Thyroid gland (tissue), 4 donors: Measurements from ENCODE around the gene PTPRN2.

Experiments used
- CTCF ChIP-seq, 6 experiments: fragments of 200-600 bp in 3 of 6; fragments of 450-650 bp in 3 of 6; sonication (generic) in 3 of 6; IDR thresholded peaks; one replicate each; pipeline ENCODE4 v1.5.1; 2016 to 2019; ENCODE audit warnings: antibody characterized with exemption in 6 of 6, mild to moderate bottlenecking in 2 of 6, inconsistent platforms in 1 of 6, moderate library complexity in 1 of 6
- POLR2A ChIP-seq, 2 donors: fragments of 450-650 bp; IDR thresholded peaks; one replicate each; pipeline ENCODE4 v1.6.1; 2017; ENCODE audit warnings: antibody characterized with exemption in 2 of 2, mild to moderate bottlenecking in 2 of 2, moderate library complexity in 1 of 2

DNA sequence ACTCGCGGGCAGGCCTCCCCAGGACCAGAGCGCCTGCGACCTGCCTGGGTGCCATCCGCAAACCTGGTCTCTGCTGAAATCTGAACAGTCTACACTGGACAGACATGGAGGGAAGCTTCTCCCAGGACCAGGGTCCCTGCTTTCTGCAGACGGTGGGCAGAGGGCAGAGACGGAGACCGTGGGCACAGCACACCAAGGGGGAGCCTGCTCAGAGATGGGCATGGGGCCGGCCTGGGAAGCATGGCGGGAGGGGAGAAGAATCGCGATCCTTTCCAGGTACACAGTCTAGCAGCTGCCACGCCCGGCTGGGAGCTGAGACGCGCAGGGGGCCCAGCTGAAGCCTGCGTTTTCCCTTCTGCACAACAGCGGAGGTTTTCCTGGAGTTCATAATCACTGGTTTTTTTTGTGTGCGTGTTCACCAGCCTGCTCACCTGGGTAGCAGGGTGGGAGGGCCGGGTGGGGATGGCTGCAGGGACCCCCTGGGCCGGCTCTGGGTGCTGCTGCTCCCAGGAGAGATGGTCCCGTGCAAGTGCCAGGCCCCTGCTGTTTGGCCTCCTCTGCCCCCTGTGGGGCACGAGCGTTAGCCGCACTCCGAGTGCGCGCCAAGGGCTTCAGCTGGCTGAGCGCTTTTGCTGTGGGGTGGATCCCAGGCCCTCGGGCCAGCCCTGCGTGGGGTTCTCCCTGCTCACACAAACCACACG, 802.0 kb downstream of the PTPRN2 start:
- no peak for TF ChIP-seq CTCF (IDR thresholded peaks at IDR 0.05)
- TF ChIP-seq POLR2A (IDR thresholded peaks at IDR 0.05): no peak
